PC-3 (cell line): Measurements from ENCODE around the gene UHRF1. TPM values are rescaled to one million over a fixed set of nuclear protein-coding genes. Genes with fewer than 3 reads are reported as not detected.

Experiments
- ATAC-seq: fragments of 200-7000 bp; cut with Tn5 transposase; 2 replicates; pipeline ENCODE4 v1.9.1; 2020; ENCODE audit warnings: mild to moderate bottlenecking, moderate library complexity
- BruUV-seq: library from RNA; stranded (reverse); fragments of 400-500 nt; replicated peaks from 2 replicates; lab custom pipeline; 2021; lab: Mats Ljungman, UMichigan
- CTCF ChIA-PET: fragments of 300-600 bp; sonication (Branson Sonifier 250); formaldehyde crosslinking; loops from one replicate; lab custom pipeline; 2022; ENCODE audit warnings: antibody characterized with exemption; lab: Charles Lee
- POLR2A ChIA-PET: fragments of 300-600 bp; sonication (Branson Sonifier 250); formaldehyde crosslinking; loops from one replicate; lab custom pipeline; 2022; ENCODE audit warnings: antibody characterized with exemption; ENCODE audit not compliant: unreplicated experiment; lab: Charles Lee
- DNase-seq: peaks from one replicate; pipeline ENCODE4 v3.0.0-alpha.2; 2015
- H2AFZ ChIP-seq: fragments of 300-600 bp; sonication (generic); 2 replicates; pipeline ENCODE4 v1.6.0; 2016; ENCODE audit warnings: antibody characterized with exemption, low read length
- H3F3A ChIP-seq: fragments of 300-600 bp; sonication (generic); one replicate; pipeline ENCODE4 v1.6.0; 2017; ENCODE audit warnings: antibody characterized with exemption, low read length, control low read depth, mild to moderate bottlenecking; ENCODE audit not compliant: unreplicated experiment
- H3K27ac ChIP-seq: fragments of 300-600 bp; sonication (generic); 2 replicates; pipeline ENCODE4 v1.5.1; 2016; ENCODE audit warnings: mild to moderate bottlenecking, low read length
- H3K27me3 ChIP-seq: fragments of 300-600 bp; sonication (generic); 2 replicates; pipeline ENCODE4 v1.6.1; 2016; ENCODE audit warnings: low read length, mixed read lengths
- H3K36me3 ChIP-seq: fragments of 300-600 bp; sonication (generic); 2 replicates; pipeline ENCODE4 v1.6.1; 2016; ENCODE audit warnings: low read depth, mixed run types, low read length, mixed read lengths
- H3K4me1 ChIP-seq: fragments of 300-600 bp; sonication (generic); 2 replicates; pipeline ENCODE4 v1.5.1; 2016; ENCODE audit warnings: low read length; ENCODE audit not compliant: insufficient read depth
- H3K4me2 ChIP-seq: fragments of 300-600 bp; sonication (generic); 2 replicates; pipeline ENCODE4 v1.6.0; 2016; ENCODE audit warnings: low read length
- H3K4me3 ChIP-seq: fragments of 300-600 bp; sonication (generic); 2 replicates; pipeline ENCODE4 v1.5.1; 2016; ENCODE audit warnings: mild to moderate bottlenecking, low read length, mixed read lengths
- H3K79me2 ChIP-seq: fragments of 300-600 bp; sonication (generic); 2 replicates; pipeline ENCODE4 v1.6.1; 2017; ENCODE audit warnings: low read length, mixed read lengths
- H3K9ac ChIP-seq: fragments of 300-600 bp; sonication (generic); 2 replicates; pipeline ENCODE4 v1.6.0; 2016; ENCODE audit warnings: mild to moderate bottlenecking, low read length
- H3K9me2 ChIP-seq: fragments of 300-600 bp; sonication (generic); replicated peaks from 2 replicates; pipeline ENCODE4 v1.6.1; 2016; ENCODE audit warnings: mixed run types, low read length, mixed read lengths
- H3K9me3 ChIP-seq: fragments of 300-600 bp; sonication (generic); 2 replicates; pipeline ENCODE4 v1.6.1; 2016; ENCODE audit warnings: low read length, mixed read lengths
- H4K20me1 ChIP-seq: fragments of 300-600 bp; sonication (generic); 2 replicates; pipeline ENCODE4 v1.6.1; 2016; ENCODE audit warnings: low read length, mixed read lengths
- EZH2 ChIP-seq: fragments of 300-600 bp; sonication (generic); IDR thresholded peaks from one replicate; pipeline ENCODE4 v1.6.1; 2017; ENCODE audit warnings: antibody characterized with exemption, mild to moderate bottlenecking, low read length; ENCODE audit not compliant: unreplicated experiment
- EZH2phosphoT487 ChIP-seq: fragments of 300-600 bp; sonication (generic); IDR thresholded peaks from 2 replicates; pipeline ENCODE4 v1.6.1; 2018; ENCODE audit warnings: mild to moderate bottlenecking, antibody characterized with exemption, low read length, borderline replicate concordance
- intact Hi-C: fragments of 100-400 bp; cut with micrococcal nuclease; formaldehyde crosslinking; loops from 2 replicates; pipeline ENCODE4 v1.9.0; 2023
- microRNA-seq: library from miRNA; unstranded; fragments of <30 nt; microRNA quantifications from one replicate; pipeline ENCODE4 v1.1.0, GENCODE V29; 2020; ENCODE audit not compliant: unreplicated experiment
- total RNA-seq: library from RNA; depleted of rRNA; stranded (reverse); fragments of >200 nt; gene quantifications from 2 replicates; pipeline ENCODE4 v1.2.3, GENCODE V29; 2014; rRNA removed
- TF ChIP-seq, protein P1 (sequence below): fragments of 300-600 bp; sonication (generic); conservative IDR thresholded peaks from 2 replicates; pipeline ENCODE4 v1.5.1; 2017; ENCODE audit warnings: antibody characterized with exemption, low read depth, mild to moderate bottlenecking, low read length

Gene UHRF1
- total RNA-seq, 1 experiment from 2014 or later, result 163 TPM

DNA sequence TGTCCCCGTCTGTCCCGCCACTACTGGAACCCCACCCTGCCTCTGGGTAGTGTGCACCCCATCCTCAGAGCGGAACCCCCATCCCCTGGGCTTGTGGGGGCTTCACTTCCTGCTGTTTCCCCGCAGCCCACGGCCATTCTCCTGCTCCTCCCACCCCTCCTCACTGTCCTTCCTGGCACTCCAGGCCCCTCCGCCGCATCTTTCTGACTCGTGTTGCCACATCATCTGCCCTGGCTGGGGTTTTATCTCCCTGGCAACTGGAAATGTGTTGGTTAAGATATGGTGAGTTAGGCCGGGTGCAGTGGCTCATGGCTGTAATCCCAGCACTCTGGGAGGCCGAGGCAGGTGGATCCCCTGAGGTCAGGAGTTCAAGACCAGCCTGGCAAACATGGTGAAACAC lies 96.9 kb downstream of the UHRF1 start:
- BruUV-seq, result no TSS peak
- TF ChIP-seq EZH2 (no peak), EZH2phosphoT487 (no peak)
- TF ChIP-seq, protein P1, sequence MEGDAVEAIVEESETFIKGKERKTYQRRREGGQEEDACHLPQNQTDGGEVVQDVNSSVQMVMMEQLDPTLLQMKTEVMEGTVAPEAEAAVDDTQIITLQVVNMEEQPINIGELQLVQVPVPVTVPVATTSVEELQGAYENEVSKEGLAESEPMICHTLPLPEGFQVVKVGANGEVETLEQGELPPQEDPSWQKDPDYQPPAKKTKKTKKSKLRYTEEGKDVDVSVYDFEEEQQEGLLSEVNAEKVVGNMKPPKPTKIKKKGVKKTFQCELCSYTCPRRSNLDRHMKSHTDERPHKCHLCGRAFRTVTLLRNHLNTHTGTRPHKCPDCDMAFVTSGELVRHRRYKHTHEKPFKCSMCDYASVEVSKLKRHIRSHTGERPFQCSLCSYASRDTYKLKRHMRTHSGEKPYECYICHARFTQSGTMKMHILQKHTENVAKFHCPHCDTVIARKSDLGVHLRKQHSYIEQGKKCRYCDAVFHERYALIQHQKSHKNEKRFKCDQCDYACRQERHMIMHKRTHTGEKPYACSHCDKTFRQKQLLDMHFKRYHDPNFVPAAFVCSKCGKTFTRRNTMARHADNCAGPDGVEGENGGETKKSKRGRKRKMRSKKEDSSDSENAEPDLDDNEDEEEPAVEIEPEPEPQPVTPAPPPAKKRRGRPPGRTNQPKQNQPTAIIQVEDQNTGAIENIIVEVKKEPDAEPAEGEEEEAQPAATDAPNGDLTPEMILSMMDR, result no peak
- H3K36me3 ChIP-seq, result no peaks in the 10 kb centered on the region
- no peaks in the 10 kb centered on the region for H3K27me3 ChIP-seq
- no peak overlapping the region for H3K4me2 ChIP-seq
- DNase-seq (peak; percentile 45), ATAC-seq (no peak)
- peaks cover 18% of the 10 kb centered on the region for H3K4me1 ChIP-seq
- H3K9me2 ChIP-seq, result no peaks in the 10 kb centered on the region
- CTCF ChIA-PET, result no interaction called here
- no peak overlapping the region for H2AFZ ChIP-seq
- POLR2A ChIA-PET, result no interaction called here
- no peak overlapping the region for H3K27ac ChIP-seq
- intact Hi-C loops, result no loop called here
- H4K20me1 ChIP-seq, result peaks cover 7% of the 10 kb centered on the region
- H3K9me3 ChIP-seq, result no peaks in the 10 kb centered on the region
- H3K79me2 ChIP-seq, result peaks cover 87% of the 10 kb centered on the region
- no peak overlapping the region for H3K4me3 ChIP-seq
- no peak overlapping the region for H3K9ac ChIP-seq
- peaks cover 10% of the 10 kb centered on the region for H3F3A ChIP-seq

DNA sequence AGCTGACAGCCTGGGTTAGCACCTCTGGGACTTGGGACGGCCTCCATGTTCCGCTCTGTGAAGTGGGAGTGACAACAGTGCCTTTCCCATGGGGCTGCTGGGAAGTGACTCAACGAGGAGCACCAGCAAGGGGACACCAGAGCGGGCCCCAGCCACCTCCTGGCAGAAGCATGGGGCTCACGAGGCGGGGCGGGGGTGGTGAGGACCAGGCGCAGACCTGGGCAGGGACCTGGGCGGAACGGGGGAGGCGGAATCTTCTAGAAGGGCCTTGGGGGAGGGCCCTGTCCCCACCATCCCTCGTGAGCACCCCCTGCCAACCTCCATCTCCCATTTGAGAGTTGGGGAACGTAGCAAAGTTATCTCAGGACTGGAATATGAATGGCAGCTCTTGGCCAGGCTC lies 97.5 kb downstream of the UHRF1 start:
- ChIA-PET POLR2A (no interaction called here), CTCF (no interaction called here)
- no peaks in the 10 kb centered on the region for H3K9me3 ChIP-seq
- H3K4me3 ChIP-seq, result no peak overlapping the region
- TF ChIP-seq EZH2phosphoT487 (no peak), EZH2 (no peak)
- TF ChIP-seq, protein P1, result no peak
- peaks cover 91% of the 10 kb centered on the region for H3K79me2 ChIP-seq
- BruUV-seq, result no TSS peak
- H3K9ac ChIP-seq, result no peak overlapping the region
- H2AFZ ChIP-seq, result no peak overlapping the region
- intact Hi-C loops, result no loop called here
- no peak for ATAC-seq
- DNase-seq, result no peak
- peaks cover 7% of the 10 kb centered on the region for H4K20me1 ChIP-seq
- no peak overlapping the region for H3K4me2 ChIP-seq
- peaks cover 12% of the 10 kb centered on the region for H3K4me1 ChIP-seq
- no peak overlapping the region for H3K27ac ChIP-seq
- no peaks in the 10 kb centered on the region for H3K36me3 ChIP-seq
- H3K27me3 ChIP-seq, result no peaks in the 10 kb centered on the region
- H3K9me2 ChIP-seq, result no peaks in the 10 kb centered on the region
- peaks cover 4% of the 10 kb centered on the region for H3F3A ChIP-seq

Small RNA genes within 50 kb of the gene (microRNA-seq; reads per million reads assigned to microRNA genes)
- 0.75 reads per million for gene MIR4747

Other genes starting within 250 kb of the UHRF1 start
- gene MYDGF, start 239.2 kb upstream of the UHRF1 start, total RNA-seq, result 426 and 474 TPM in 2 replicates
- 129 and 215 TPM in 2 replicates for gene DPP9, start 185.7 kb upstream of the UHRF1 start, total RNA-seq
- 28.1 and 30.6 TPM in 2 replicates for gene FEM1A, start 117.8 kb upstream of the UHRF1 start, total RNA-seq
- gene TICAM1, start 77.8 kb upstream of the UHRF1 start, total RNA-seq, result 6.5 and 17.0 TPM in 2 replicates
- gene PLIN3, start 41.8 kb upstream of the UHRF1 start, total RNA-seq, result 136 and 159 TPM in 2 replicates
- gene ARRDC5, start 6.6 kb upstream of the UHRF1 start, total RNA-seq, result not detected in 2 replicates
- gene KDM4B, start 59.6 kb downstream of the UHRF1 start, total RNA-seq, result 19.8 and 31.6 TPM in 2 replicates